Superior temporal gyrus (tissue), 1 donor: ENCODE measurements around the gene PSMD13.

Experiments
- DNase-seq: peaks from one replicate; pipeline ENCODE4 v3.0.0-alpha.2; 2016; ENCODE audit errors: extremely low spot score

PSMD13 gene

DNA sequence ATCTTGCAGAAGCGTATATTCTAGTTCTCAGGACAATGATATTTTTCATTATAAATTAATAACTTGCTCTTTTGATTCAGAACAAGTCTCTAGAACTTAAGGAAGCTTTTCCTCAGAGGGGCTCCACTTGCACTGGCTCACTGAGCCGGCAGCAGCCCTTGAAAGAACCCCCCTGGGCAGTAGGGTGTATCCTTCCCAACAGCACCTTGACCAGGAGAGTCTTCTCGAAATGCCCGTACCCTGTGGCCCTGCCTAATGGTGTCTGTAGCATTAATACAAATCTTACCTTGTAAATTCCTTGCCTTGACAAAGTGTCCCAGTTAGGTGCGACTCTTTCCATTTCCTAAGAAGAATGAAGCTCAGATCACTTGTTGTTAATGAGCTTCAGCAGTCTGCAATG, 13.5 kb downstream of the PSMD13 start:
- DNase-seq = no peak

DNA sequence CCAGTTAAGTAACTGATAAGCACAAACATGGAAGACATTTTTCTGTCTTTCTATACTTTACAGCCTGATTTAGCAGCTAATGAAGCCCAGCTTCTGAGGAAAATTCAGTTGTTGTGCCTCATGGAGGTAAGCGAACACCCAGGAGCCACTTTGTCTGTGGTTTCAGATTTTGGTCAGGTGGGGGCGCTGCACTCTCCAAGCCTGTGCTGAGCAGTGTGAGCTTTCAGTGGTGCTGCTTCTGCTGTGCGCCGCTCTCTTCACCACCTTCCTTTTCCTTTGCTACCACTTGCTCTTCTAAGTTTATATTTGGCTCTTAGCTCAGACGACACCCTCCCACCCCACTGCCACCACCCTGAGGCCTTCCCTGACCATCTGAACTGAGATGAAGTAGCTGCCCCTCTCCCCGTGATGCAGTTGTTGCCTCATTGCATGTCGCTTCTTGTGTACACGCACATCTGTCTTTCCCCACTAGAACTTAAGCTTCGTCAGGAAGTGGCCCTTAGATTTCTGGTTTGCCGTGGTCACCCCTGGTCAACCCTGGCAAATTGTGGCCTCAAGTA, 14.0 kb downstream of the PSMD13 start:
- peak; percentile 54 for DNase-seq

DNA sequence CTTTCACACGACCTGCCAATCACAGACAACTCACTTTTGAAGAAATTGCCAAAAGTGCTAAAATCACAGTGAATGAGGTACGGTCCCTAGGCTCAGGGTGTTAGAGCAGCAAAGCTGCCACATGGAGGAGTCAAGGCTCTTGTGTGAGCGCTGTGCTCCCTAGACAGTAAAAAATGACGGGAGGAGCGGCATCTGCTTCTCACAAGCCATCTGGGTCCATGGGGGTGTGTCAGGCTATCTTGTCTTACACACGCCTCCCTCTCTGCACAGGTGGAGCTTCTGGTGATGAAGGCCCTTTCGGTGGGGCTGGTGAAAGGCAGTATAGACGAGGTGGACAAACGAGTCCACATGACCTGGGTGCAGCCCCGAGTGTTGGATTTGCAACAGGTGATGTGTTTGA, 14.8 kb downstream of the PSMD13 start:
- DNase-seq = no peak

DNA sequence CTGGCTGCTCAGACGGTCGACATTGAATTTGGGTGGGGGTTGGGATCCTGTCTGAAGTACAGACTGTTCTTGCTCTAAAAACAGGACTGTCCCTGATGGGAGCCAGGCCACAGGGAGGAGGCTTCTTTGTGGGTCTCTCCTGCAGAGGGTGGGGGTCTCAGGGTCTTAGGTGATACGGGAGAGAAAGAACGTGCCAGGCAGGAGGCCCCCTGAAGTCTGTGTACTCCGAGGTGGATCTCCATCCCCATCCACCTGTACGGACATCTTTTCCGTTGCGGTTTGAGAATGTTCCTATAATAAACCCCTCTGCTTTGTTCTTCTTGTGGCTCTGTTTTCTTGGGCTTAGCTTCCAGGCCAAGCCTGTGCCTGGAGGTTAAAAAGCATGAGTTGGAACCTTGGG, 15.9 kb downstream of the PSMD13 start:
- no peak for DNase-seq

DNA sequence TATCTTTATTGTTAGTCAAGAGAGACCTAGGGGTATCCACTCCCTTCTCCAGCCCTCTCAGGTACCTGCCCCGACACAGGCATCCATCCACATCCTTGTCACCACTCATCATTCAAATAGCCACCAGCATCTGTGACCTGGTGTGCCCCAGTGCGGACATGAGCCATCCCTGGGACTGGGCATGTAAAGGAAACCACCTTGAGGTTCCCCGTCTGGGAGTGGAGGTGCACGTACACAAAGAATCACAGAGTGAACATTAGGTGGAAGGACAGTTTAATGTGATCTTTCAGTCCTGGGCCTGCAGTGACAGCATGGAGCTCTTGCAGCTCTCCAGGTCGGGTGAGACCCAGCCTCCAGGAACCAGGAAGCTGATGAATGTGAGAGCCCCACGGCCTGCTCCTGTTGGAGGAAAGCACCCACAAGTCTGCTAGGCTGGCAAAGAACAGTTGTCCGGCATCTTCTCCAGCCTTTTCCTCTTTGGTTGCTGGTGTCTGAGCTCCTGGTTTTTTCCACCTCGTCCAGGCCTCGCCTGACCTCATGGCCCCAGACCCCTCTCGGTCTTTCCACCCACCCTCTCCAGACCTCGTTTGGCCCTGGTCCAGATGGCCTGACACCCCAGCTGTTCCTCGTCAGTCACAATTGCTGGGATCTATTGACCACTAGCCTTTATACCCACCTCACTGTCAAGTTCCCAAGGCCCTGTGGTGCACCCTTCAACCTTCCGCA, 16.5 kb downstream of the PSMD13 start:
- DNase-seq = no peak

DNA sequence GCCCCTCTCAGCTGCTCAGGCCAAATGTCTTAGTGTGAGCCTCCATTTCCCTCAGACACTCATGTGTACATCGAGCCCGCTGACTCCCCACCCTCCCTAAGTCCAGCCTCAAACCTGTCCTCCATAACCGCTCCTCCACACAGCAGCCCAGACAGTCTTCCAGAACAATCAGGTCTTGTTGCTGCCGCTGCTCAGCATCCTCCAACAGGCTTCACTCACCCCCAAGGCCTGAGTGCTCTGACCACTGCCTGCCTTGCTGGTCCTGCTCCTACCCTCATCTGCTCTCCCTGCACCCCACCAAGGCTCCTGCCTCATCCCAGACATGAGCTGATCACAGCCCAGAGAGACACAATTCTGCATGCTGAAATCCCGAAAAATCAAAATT, 17.1 kb downstream of the PSMD13 start:
- DNase-seq = no peak

DNA sequence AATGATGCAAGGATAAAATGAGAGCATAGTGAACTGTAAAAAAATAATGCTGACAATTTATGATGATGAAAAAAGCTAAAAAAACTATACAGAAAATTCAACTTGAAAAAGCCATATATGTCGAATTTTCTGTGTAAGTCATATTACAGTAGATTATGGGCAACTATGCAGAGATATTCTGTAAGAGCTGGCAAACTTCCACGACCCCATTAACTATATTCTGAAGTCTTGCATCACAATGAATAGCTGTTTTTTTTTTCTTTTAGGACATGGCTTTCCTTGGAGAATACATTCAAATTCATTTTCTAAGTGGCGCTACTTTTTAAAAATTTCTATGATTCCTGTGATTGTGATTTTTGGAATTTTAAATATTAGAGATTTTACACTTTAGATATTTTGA, 18.4 kb downstream of the PSMD13 start:
- DNase-seq = no peak

DNA sequence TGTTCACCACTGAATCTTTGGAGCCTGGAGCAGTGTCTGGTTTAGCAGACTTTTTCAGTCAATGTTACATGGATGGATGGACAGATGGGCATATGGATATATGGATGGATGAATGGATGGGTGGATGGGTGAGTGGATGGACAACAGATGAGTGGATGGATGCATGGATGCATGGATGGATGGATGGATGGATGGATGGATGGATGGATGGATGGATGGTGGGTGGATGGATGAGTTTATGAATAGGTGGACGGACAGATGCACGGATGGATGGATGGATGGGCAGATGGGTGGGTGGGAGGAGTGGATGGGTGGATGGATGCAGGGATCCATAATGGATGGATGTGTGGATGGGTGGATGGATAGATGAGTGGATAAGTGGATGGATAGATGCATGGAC, 19.0 kb downstream of the PSMD13 start:
- no peak for DNase-seq

DNA sequence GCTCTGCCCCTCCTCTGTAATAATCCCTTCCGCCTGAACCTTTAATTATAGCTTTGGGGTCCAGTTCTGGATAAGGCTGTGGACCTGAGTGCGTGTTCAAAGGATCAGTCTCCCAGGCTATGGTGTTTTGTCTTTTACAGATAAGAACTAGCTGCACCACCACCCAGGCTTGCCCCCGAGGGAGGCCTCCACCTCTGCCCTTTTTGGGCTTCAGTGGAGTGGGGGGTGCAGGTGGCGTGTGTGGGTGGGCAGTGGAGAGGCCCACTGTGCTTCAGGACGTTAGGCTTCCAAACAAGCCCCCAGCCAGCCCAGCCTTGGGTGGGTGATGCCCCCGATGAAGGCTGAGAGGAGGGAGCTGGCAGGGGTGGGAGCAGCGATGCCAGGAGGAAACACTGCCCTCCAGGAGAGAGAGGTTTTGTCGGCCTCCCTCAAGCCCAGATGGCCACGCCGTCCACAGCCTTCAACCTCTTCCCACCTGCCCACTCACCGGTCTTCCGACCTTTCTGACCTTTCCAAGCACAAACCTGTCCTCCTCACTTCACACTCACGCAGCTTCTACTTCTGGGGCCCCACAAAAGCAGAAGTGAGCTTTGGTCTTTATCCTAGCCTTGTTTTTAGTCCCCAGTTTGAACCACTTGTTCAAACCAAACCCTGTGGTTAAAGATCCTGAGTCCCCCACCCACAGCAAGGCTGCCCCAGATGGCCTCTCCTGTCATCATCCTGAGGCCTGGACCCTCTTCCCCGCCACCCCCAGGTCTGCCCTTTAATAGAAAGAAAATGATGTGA, 20.4 kb downstream of the PSMD13 start:
- no peak for DNase-seq

DNA sequence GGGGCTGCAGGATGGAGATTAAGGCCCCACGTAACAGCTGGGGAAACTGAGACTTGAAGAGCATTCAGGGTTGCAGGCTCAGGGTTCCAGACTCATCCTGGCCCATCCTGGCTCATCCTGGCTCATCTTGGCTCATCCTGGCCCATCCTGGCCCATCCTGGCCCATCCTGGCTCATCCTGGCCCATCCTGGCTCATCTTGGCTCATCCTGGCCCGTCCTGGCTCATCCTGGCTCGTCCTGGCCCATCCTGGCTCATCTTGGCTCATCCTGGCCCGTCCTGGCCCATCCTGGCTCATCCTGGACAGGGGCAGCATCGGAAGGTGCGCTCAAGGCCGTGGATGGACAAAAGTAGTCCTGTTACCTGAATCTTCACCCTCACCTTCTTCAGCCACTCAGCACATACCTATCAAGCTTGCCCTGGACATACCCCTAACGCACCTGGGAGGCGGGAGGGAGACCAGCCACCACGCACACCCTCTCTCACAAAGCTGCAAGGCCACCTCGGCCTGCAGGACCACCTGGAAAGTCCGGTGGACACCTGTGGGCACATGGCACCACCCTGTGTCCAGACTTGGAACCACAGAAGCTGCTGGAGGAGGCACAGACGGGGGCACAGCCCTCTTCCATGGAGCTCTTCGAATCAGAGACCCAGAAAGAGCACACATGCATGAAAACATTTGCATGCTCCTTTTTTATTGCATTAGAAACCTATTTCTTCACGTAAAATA, 21.2 kb downstream of the PSMD13 start:
- DNase-seq = no peak

DNA sequence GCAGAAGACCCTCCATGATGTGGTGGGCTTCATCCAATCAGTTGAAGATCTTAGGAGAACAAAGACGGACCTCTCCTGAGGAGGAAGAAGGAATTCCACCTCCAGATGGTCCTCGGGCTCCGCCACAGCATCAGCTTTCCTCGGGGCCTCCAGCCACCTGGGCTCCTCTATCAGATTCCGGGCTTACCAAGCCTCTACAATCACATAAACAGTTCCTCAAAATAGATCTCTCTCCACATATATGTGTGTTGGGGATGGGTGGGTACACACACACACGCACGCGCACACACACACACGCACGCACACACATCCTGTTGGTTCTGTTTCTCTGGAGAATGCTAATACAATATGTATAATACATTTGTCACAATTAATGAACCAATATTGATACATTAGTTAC, 22.6 kb downstream of the PSMD13 start:
- DNase-seq = no peak

DNA sequence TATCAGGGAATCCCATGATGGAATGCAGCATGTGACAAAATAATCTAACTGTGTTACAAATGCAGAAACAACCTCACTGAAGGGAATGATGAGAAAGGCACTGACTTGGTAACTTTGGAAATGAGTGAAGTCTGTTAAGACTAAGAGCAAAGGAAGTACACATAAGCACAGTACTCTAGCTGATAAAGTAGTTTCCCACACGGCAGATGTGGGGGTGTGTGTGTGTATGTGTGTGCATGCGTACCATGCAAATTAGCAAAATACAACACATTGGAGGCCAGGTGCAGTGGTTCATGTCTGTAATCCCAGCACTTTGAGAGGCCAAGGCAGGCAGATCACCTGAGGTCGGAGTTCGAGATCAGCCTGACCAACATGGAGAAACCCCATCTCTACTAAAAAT, 24.8 kb downstream of the PSMD13 start:
- DNase-seq = no peak

DNA sequence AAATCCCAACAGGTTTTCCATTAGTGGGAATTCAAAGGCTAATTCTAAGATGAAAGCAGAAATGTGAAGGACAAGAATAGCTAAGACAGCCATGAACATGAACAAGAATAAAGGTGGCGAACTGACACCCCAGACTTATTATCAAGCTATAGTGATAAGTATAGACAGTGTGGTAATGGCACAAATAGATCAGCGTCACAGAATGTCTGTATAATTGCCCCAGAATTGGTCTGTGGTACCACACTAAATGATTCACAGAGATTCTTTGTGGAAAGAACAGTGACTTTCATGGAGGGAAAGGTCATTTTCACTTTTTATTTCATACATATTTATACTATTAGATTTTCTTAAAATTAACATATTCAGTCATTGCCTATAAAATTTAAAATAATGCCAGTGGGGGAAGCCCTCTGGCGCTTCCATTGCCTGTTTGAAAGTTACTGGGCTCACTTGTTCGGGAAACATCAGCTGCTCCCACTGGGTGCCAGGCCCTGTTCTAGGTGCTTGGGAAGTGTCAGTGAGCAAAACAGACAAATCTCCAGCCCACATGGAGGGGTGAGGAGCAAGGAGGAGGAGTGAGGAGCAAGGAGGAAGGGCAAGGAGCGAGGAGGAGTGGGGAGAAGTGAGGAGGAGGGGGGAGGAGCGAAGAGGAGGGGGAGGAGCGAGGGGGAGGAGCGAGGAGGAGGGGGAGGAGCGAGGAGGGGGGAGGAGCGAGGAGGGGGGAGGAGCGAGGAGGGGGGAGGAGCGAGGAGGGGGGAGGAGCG, 30.1 kb downstream of the PSMD13 start:
- DNase-seq = no peak

DNA sequence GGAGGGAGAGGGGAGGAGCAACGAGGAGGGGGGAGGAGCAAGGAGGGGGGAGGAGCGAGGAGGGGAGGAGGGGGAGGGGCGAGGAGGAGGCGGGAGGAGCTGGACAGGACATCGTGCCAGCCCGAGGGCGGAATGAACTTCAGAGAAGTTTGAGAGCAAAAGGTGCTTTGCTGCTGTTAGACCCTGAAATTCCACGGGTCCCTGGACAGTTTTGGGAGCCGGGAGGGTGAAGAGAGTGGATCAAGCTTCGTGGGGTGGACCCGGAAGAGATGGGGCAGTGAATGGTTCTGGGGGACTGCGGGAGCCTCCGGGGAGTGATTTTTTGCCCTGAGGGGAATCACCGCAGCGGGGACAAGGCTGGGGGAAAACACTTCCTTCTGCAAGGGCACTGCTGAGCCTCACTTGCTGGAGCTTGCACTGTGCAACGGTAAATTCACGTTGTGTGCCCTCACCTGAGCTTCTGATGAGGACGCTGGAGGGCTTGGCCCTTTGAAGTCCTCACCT, 30.8 kb downstream of the PSMD13 start:
- DNase-seq = no peak

DNA sequence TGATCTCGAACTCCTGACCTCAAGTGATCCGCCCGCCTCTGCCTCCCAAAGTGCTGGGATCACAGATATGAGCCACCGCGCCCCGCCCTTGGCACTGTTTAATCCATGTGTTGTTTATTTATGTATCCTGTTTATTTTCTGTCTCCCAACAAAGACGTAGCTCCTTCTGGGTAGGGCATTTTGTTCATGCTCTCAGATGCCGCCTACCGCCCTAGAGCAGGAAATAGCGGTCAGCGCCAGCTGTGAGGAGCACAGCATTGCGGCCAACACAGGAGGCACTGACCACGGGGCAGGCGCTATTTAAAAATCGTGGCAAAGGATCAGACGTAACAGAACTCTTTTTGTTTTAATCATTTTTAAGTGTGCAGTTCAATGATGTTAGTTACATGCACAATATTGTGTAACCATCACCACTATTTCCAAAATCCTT, 32.0 kb downstream of the PSMD13 start:
- DNase-seq = peak; percentile 21

DNA sequence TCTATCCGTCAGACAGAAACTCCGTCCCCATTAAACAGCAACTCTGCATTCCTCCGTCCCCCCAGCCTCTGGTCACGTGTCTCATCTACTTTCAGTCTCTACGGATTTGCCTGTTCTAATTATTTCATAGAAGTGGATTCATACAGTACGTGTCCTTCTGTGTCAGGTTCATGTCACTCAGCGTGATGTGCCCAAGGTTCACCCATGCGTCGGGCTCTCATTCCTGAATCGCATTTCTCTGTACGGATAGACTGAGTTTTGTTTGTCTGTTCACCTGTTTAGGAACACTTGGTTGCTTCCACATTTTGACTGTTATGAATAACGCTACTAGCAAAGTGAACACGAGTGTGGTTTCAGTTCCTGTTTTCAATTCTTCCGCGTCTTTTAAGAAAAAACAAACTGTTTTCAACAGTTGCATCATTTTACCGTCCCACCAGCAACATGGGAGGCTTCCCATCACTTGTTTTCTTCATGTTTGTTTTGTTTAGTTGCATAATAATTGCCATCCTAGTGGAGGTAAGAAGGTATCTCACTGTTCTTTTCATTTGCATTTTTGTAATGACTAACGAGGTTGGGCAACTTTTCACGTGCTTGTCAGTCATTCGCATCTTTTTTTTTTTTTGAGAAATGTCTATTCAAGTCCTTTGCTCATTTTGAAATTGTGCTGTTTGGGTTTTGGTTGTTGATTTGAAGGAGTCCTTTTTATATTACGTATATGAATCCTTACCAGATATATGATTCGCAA, 32.5 kb downstream of the PSMD13 start:
- DNase-seq = peak; percentile 41

DNA sequence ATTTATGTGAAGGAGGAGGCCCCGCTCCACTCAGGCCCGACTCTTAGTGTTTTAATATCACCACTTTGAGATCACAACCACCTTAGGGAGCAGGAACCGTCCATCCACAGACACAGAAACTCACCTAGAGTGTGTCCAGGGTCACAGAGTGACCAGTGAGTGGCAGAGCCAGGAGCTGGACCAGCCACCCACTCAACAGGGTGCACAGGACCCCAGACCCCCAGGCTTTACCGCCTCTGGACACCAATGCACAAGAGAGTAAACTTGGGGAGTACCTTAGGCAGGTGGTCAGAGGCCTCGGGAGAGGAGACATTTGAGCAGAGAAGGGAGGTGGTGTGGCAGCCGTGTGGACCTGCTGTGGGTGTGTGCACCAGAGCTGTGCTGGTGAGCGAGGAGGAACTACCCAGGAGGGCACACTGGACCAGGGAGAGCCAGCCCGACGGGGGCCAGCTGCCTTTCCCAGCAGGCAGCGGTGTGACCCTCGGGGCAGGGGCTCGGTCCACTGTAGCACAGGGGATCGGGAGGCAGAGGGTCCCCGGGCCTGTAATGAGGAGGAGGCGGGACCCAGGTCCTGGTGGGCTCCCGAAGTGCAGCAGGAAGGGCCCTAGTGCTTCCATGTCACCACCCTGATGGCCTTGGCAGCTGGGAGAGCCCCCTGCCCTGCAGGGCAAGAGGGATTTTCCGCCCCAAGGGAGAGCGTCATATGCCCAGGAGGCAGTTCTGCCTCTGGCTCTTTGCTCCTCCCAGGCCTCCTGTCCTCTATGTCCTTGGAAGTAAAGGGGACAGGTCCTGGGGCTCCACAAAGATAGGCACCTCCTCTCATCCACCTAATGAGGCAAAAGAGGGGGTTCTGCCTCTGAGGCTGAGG, 33.9 kb downstream of the PSMD13 start:
- DNase-seq = no peak

DNA sequence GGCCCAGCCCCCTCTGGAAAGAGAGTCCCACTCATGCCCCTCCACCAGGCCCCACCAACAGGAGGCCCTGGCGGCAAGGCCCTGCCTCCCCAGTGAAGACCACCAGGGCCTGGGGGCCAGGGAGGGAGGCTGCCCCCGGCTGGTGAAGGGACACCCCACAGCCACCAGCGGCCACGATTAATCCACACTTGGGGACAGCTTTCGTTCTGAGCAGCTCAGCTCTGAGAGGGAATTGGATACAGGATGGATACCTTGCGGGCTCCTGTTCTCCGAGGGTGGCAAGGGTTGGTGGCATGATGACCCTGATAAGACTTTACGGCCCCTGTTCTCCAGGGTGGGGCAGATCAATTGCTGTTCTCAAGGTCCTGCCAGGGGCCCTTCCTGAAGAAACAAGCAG, 34.5 kb downstream of the PSMD13 start:
- no peak for DNase-seq

DNA sequence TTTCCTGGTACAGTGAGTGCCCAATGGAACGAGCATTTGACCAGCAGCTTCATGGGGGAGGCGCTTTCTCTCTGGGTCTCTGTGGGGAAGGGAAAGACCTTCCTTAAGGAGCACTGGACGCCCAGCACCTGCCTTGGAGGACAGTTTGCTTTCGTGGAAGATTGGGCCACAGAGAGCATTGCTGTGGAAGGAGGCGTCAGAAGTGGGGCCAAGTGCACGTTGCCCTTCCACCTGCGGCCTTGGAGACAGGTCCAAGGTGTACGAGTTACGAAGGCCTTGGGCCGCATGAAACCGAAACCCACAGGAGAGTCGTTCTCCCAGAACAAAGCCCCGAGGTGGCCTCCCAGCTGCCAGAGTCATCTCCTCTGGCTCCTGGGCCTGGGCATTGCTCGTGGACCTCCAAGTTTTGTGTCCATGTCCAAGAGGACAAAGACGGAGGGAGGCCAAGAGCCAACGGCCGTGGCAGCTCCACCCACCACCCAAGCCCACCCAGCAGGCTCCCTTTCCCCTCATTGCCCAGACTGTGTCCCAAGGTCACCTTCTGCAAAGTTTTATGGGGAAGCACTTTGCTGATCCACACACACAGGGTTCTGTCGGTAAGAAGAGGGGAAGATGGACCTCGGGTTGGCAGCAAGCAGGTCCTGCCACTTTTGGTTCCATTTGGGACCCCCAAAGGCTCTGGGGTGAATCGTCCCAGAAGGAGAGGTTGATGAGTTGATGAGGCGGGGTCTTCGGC, 35.6 kb downstream of the PSMD13 start:
- DNase-seq = no peak
